ENCODE results near the gene FRYL.
"Not testable (repeated sequence)": the region's sequence is repeated elsewhere in the genome, so short reads cannot be mapped to it uniquely, and the experiment has no call there.

Gene FRYL

DNA sequence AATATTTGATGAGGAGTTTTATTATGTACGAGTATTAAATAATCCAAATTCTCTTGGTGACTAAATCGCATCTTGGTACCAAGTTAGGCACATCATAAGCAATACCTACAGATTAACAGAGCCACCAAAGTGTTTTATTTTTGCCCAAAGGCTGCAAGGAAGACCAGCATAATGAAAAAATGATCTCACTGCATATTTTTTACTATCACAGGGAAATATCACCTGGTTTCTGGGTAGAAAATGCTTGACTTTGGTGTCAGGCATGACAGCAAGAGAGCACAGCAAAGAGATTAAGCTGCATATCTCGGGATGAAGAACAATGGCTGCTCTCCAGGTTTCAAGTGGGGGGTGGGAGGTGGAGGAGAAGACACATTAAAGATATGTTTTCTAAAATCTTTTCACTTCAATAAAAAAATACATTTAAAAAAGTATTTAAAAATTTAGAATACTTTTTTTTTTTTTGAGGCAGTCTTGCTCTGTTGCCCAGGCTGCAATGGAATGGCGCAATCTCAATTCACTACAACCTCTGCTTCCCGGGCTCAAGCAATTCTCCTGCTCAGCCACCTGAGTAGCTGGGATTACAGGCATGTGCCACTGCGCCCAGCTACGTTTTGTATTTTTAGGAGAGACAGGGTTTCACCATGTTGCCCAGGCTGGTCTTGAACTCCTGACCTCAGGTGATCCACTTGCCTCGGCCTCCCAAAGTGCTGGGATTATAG is 86.1 kb downstream of the FRYL start:
- DNase-seq, result no peak

DNA sequence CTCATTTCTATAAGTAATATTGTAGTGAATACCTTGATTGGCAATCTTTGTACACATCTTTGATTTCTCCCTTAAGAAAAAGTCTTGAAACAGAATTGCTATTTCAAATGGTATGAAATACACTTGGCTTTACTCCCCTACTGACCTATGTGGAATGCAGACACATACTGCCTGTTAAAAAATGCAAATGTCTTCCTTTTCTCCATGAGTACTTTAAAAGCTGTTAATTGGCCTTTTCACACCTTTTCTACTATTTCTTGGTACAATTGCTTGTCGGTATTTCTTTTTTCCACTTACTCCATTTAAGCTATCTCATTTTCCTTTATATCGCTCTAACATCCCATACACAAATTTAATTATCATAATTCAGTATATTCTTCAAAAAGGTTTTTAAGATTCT is 87.2 kb downstream of the FRYL start:
- DNase-seq, result no peak

DNA sequence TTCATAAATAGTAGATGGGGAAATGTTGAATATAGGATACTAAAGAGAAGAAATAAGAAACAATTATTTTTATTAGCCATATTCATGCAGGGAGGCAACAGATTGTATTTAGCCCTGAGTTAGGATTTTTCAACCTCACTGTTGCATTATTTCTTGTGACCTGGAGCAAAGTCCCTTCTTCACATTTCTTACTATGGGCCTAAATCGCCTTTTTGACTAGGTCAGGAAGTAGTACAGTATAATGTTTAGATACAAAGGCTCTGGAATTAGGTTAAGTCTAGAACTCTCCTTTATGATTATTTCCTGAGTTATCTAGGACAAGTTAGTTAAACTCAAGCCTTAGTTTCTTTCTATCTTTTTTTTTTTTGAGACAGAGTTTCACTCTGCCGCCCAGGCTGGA is 88.0 kb downstream of the FRYL start:
- no peak for DNase-seq

GRCh38 chr4:48688953-48689352 is 91.1 kb downstream of the FRYL start:
- no peak for DNase-seq

GRCh38 chr4:48687313-48688051 is 92.6 kb downstream of the FRYL start:
- DNase-seq, result no peak

DNA sequence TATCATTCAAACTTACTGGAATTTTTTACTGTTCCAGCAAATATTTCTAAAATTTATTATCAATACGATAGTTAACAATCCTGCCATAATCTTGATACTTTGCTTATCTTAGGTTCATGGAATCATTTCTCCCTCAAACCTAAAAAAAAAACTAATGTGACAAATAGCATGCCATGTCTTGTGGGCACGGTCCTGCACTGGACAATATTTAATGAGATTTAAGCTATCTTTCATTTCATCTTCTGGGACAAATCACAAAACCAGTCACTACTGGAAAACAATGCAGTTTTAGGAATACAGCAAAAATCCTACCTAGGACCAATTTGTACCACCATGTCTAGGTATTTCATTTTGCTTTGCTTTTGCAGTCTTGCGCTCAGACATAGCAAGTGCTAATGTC is 93.7 kb downstream of the FRYL start:
- DNase-seq, result no peak

GRCh38 chr4:48683784-48684666 is 96.1 kb downstream of the FRYL start:
- DNase-seq, result no peak

DNA sequence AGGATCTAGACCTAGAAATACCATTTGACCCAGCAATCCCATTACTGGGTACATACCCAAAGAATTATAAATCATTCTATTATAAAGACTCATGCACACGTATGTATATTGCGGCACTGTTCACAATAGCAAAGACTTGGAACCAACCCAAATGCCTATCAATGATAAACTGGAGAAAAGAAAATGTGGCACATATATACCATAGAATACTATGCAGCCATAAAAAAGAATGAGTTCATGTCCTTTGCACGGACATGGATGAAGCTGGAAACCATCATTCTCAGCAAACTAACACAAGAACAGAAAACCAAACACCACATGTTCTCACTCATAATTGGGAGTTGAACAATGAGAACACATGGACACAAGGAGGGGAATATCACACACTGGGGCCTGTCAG is 97.2 kb downstream of the FRYL start:
- not testable (repeated sequence) for DNase-seq

DNA sequence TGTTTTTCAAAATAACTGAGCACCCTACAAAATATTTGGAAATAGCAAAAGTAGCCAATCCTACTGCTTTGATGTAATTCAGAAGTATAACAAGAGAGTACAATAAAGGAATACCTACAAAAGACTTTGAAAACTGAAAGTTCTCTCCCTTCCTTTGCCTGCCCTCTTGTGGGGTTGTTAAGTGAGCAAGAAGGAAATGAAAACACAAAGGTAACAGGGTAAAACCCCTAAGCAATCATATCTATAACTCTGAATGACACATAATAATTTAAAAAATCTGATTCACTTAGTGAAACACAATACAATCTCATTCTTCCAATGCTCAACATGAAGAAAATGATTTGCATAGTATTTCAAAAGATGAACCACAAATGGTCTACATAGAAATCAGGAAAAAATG is 98.2 kb downstream of the FRYL start:
- no peak for DNase-seq

GRCh38 chr4:48680848-48681568 is 99.1 kb downstream of the FRYL start:
- no peak for DNase-seq

GRCh38 chr4:48673537-48673936 is 106.5 kb downstream of the FRYL start:
- no peak for DNase-seq

DNA sequence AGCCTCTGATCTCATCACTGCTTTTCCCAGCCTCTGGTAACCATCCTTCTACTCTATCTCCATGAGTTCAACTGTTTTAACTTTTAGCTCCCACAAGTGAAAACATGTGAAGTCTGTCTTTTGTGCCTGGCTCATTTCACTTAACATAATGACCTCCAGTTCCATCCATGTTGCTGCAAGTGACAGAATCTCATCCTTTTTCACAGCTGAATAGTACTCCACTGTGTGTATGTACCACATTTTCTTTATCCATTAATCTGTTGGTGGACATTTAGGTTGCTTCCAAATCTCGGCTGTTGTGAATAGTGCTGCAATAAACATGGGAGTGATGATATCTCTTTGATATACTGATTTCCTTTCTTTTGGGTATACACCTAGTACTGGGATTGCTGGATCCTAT is 109.5 kb downstream of the FRYL start:
- no peak for DNase-seq

- DNase-seq, result no peak
These were observed 111.0 kb downstream of the FRYL start for GRCh38 chr4:48669086-48669485.

GRCh38 chr4:48668254-48669017 is 111.6 kb downstream of the FRYL start:
- DNase-seq, result no peak

DNA sequence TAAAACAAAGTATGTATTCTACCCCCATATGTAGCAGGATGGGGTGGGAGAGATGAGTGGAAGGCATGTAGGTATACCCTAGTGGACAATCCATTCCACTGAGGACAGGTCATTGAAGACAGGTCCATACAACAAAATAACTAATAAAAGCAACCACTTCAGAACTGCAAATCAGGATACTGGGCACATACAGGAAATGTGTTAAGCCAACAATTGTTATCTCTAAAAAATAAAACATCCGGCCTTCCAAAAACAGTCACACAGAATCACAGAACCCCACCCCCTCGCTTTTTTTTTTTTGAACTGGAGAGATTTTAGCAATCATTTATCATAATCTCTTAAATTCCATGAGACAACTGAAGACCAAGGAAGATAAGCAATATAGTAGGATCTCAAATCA is 112.9 kb downstream of the FRYL start:
- no peak for DNase-seq

DNA sequence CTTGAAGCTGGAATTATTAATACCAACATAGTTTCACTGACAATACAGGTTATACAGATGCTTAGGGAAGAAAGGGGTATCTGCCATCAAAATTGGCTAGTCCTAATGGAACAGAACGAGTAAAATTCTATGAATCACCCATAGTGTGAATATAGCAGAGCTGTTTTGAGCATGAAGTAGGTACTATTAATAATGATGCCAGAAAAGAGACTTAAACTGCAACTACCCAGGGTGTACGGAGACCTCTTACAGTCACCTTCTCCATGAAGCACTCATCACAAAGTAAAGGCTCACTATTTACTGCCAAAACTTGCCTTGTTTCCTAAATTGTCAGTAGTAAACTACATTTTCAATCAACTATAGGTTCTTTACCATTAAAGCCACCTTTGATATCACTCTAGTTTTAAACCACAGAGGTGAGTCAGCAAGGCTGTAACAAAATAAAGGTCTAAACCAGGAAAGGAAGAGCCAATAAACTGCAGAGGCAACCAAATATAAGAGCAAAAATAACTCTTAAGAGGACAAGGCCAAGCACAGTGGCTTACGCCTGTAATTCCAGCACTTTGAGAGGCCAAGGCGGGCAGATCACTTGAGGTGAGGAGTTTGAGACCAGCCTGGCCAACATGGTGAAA is 114.4 kb downstream of the FRYL start:
- no peak for DNase-seq

- no peak for DNase-seq
These were observed 115.1 kb downstream of the FRYL start for GRCh38 chr4:48664938-48665337.

DNA sequence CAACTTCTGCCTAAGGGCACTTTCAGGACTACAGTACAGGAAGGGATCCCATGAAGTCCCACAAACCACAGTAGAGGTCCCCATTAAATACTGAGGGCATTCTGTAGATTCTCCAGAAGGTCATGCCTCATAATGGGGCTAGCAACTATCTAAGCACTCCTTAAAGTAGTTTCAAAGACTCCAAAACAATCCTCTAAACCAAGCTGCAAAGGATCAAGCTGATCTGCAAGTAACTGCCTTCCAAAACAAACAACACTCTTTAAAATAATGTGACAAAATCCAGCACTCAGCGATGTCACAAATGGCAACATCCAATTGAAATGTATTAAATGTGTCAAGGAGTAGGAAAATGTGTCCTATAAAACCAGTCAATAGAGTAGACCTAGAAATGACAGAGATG is 118.7 kb downstream of the FRYL start:
- DNase-seq, result no peak

DNA sequence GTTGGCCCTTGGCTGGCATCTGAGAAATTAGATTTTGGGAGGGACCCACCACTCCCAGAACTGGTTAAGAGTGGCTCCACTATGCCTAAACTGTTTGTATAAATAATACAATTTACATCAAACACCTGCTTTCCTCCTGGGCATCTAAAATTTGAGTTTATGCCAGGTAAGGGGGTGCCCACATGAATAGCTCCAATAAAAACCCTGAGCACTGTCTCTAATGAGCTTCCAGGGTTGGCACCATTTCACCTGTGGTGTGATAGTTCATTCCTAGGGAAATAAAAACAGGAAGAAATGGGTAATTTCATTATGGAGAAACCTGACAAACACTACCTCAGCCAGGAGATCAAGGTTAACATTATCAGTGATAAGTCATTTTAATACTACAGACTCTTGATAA is 119.7 kb downstream of the FRYL start:
- no peak for DNase-seq

DNA sequence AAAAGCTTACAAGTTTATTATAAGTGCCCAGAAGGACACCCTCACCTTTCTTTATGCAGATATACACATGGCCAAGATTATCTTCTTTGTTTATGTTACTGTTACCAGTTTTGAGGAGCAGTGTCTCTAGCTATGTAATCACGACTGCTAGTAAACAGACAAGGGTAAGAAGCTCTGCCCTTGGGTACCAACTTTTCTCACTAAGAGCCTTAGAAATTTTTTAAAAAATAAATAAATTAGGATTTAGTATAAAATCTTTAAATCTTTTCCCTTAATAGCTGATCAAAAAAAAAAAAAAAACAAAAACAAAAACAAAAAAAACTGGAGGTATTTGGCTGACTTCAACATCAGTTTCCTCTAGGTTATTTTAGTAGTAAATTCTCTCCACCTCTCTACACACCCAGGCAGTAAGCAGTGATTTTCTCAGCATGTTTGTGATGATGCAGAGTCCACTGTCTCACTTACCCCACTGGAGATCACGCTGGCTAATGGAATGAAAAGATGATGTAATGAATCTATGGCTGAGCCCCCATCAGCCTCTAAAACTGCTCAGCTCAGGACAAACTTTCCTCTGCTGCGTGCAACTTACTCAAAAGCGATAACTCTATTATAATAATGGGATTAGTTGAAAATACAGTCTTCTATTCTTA is 125.9 kb downstream of the FRYL start:
- DNase-seq, result no peak
